HG03378 (cell line): Measurements from ENCODE around the gene TBX1.

Source experiments
- ATAC-seq: cut with Tn5 transposase; IDR thresholded peaks from one replicate; pipeline ENCODE4 v1.9.1; 2021; ENCODE audit warnings: mild to moderate bottlenecking, moderate library complexity; ENCODE audit not compliant: unreplicated experiment

TBX1 gene

DNA sequence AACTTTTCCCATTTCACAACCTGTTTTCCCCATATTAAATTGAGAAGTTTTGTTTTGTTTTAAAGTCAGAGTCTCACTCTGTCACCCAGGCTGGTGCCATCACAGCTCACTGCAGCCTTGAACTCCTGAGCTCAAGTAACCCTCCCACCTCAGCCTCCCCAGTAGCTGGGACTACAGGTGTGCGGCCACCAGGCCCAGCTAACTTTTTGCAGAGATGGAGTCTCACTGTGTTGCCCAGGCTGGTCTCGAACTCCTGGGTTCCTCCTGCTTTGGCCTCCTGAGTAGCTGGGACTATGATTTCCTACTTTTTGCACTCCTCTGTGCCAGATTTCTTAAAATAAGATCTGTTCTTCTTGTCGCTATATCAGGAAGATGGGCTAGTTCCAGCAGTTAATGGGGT, 49.2 kb downstream of the TBX1 start:
- ATAC-seq: no peak

DNA sequence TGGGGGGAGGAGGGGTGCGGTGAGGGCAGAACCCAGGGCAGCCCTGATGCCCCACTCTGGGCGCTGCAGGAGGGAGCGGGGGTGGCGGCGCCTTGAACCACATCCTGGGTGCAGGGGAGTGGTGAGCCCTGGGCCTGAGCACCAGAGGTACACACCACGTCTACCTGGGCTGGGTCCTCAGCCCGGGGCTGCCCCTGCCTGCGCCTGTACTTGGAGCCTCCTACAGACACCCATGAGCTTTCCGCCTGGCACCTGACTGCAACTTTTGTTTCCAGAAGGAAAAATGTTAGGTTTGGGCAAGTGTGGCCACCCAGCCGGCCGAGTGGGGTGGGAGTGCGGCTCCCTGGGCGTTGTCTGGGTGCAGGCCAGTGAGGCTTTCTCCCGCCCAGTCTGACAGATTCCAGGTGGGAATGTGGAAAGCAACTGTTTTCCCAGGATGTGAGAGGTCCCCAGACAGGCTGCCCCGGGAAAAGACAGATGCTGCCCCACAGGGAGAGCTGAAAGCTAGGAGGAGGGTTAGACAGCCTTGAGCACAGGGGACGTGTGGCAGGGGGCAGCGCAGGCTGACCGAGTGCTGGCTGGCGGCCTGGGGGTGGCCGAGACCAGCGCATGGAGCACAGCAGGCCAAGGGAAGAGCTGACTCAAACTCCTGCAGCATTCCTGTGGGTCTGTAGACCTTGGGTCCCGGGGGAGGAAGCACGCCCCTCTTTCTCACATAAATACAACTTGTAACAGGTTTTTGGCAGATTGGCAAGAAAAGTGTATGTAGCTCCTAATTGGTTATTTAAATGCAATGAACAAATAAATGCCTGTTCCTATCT, 50.0 kb downstream of the TBX1 start:
- ATAC-seq: no peak

DNA sequence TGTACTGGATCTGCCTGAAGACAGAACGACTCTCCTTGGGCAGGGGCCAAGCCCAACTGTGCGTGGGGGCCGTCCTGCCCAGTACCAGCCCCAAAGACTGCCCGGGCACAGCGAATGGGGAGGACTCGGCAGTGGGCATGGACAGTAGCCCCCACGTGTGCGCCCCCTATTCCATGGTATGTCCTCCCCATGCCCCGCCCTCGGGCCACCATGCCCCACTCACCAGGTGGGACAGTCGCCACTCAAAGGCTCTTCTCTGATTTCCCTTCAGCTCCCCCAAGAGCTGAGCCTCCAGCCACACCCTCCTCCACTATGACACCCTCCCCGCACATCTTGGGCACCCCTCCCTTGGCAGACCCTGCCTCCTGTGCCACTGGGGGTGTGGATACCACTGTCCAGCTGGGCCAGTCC, 50.6 kb downstream of the TBX1 start:
- ATAC-seq: no peak

DNA sequence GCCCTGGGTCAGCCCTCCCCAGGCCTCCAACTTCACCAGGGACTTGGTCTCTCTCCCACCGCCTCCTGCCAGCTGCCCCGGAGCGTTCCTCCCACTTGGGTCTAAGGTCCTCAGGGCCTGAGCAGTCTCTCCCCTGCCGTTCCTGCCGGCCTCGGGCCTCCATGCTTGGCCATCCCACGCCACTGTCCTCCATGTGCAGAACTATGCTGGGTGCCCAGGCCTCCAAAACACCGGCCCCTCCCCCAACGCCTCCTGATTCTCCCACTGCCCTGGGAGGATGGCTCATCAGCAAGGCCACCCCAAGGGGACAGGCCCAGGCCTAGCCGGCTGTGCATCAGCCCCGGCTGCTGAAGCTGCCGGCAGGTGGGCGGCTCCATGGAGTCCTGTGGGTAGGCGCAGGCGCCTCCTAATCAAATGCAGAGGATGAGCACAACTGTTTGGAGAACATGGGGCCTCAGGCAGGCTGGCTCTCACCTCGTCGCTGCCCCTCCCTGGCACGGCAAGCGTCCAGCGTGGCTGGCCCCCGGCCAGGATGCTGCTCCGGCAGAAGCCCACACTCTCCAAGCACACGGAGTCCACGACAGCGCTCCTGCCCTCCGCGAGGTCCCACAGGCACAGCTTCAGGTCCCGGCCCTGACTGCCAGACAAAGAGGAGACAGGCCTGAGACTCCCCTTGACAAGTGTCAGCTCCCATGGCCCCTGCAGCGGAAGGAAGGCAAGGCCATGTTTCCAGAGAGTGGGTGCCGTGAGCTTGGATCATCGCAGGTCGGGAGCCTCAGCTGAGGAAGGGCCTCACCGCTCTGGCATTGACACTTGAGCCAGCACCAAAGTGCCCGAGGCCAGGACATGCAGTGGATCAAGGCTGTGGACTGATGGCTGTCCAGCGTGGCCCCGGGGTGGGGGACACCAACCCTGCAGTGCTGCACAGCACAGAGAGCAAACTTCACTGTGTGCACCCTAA, 51.5 kb downstream of the TBX1 start:
- no peak for ATAC-seq

DNA sequence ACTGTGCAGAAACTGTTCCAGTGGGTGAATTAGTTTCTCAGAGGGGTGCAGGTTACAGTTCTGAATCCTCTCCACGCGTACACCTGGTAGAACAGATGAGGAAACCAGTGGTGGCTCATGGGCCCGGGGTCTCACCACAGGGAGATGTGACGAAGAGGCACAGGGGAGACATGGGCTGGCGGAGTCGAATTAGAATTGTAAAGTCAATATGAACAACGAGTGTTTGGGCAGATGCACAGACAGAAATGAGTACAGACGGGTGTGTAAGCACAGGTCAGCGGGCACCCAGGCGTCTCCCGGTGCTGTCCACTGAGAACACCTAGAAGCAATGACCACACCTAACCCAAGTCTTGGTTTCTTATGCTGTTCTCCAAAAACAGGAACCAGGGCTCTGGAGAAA, 52.3 kb downstream of the TBX1 start:
- ATAC-seq: no peak

DNA sequence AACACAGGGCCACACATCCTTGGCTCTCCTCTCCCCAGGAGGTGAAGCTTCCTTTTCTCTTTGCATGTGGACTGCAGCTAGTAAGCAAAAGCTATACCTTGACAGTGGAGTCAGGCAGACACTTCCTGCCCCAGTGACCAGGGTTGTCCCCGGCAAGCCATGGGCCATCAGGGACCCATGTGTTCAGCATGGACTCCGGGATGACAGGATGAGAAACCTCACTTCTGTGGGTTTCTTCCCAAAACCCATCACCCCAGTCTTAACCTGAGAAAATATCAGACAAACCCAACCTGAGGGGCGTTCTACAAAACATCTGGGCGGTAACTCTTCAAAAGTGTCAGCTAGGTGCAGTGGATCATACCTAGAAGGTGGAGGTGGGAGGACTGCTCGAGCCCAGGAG, 53.9 kb downstream of the TBX1 start:
- ATAC-seq: no peak

GRCh38 chr22:19815093-19815822, 54.7 kb downstream of the TBX1 start:
- no peak for ATAC-seq

- no peak for ATAC-seq
Measured at GRCh38 chr22:19815823-19816290, 55.3 kb downstream of the TBX1 start.

- ATAC-seq: no peak
Measured at GRCh38 chr22:19816372-19817119, 56.0 kb downstream of the TBX1 start.
